Neural progenitor cell (in vitro differentiated cells): ENCODE results near the gene SPATA7.

Experiments
- CTCF ChIP-seq: fragments of 200-600 bp; sonication (generic); IDR thresholded peaks from 2 replicates; pipeline ENCODE4 v1.5.1; 2017; ENCODE audit warnings: antibody characterized with exemption, mild to moderate bottlenecking
- EZH2 ChIP-seq: fragments of 200-600 bp; sonication (generic); IDR thresholded peaks from 2 replicates; pipeline ENCODE4 v1.6.1; 2017; ENCODE audit warnings: antibody characterized with exemption, mild to moderate bottlenecking, moderate library complexity
- EZH2phosphoT487 ChIP-seq: fragments of 200-600 bp; sonication (generic); IDR thresholded peaks from 2 replicates; pipeline ENCODE4 v1.6.1; 2017; ENCODE audit warnings: antibody characterized with exemption

- TF ChIP-seq EZH2 (no peak), CTCF (no peak), EZH2phosphoT487 (no peak)
Measured at GRCh38 chr14:88388741-88389282, 3.4 kb downstream of the SPATA7 start.
